Activated CD4-positive, alpha-beta T cell treated with anti-CD3 and anti-CD28 coated beads for 4 hours (primary cell): Measurements from ENCODE around the gene CDK4.
"Not testable (repeated sequence)": the region's sequence is repeated elsewhere in the genome, so short reads cannot be mapped to it uniquely, and the experiment has no call there.

ENCODE experiments used
- DNase-seq, 2 donors: peaks; one replicate each; pipeline ENCODE4 v3.0.0-alpha.2; 2020

CDK4 gene

DNA sequence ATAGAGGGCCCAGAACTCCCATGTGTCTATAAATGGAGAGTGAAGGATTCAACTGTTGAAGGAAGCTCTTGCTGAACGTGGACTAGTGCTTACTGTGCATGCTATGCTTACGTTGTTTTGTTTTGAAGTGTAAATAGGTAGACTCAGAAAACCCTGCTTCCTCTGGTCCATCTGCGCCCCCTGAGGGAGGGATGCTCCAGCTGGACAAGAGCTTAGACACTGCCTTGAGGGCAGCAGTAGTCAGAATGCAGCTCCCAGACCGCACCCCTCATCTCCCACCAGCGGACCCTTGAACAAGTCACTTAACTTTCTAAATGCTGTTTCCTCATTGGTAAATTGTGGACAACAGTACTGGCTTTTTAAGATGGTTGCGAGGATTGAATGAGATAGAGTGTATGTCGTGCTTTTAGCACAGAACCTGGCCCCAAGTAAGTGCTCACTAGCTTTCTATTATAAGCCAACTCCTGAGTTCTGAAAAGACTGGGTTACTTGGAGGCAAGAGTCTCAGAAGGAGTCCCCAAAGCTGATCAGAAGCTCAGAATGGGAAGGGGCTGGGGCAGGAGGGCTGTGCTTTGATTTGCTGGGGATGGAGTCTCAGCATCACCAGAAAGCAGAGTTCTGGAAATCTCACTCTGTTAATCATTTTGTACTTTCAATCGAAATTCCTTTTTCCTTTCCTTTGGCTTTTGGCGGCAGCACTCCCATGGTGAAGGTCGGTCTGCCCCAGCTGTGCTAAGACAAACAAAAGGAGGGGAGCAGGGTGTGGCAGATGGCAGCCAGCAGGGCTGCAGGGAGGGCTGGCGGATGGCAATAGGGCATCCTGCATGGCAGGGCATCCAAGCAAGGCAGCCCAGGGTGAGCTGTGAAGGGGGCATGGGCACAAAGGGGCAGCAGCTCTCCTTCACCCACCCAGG, 29.1 kb downstream of the CDK4 start:
- no peak for DNase-seq

DNA sequence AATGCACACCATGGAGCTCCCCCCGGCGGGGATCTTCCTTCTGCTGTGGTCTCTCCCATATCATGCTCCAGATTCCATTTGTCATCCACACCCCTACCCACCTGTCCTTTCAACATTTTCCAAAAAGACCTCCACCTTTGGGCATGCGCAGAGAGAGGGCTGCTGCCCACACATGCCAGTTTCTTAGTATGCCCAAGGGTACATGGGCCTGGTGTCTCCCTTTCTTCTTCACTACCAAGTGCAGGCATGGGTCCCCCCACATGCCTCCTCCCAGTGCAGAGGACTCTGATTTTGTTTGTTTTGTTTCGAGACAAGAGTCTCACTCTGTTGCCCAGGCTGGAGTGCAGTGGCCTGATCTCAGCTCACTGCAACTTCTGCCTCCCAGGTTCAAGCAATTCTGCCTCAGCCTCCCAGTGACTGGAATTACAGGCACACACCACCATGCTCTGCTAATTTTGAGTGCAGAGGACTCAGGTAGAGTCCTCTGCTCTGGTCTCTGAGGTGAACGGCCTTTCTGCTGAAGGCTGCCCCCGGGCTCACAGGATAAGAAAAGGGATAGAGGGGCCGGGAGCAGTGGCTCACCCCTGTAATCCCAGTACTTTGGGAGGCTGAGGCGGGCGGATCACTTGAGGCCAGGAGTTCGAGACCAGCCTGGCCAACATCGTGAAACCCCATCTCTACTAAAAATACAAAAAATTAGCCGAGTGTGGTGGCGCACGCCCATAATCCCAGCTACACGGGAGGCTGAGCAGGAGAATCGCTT, 30.1 kb downstream of the CDK4 start:
- DNase-seq, result not testable (repeated sequence)

GRCh38 chr12:57720606-57721595, 31.2 kb downstream of the CDK4 start:
- no peak for DNase-seq

DNA sequence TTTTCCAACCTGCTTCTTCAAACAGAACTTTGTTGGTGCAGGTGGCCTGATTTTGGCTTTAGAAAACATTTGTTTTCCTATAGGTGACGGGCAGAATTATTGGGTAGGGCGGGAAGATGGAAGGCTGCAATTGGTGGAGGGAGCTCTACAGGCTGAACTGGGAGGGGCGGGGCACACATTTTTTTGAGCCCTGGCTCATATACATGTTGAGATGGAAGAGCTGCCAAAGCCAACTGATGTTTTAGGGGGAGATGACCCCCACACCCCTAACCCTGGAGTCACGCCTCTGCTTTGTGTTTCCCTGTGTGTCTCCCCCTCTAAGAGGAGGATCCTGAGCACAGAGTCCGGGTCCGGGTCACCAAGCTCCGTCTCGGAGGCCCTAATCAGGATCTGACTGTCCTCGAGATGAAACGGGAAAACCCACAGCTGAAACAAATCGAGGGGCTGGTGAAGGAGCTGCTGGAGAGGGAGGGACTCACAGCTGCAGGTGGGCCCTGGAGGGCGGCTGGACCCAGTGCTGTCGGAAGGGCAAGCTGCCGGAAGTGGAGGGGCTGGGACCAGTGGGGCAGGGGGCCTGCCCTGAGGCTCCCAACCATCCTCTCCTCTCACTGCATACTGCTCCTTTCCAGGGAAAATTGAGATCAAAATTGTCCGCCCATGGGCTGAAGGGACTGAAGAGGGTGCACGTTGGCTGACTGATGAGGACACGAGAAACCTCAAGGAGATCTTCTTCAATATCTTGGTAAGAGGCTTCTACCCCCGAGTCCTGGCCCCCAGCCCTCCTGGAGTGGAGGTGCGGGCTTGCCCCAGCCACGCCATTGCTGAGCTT, 32.1 kb downstream of the CDK4 start:
- no peak for DNase-seq

DNA sequence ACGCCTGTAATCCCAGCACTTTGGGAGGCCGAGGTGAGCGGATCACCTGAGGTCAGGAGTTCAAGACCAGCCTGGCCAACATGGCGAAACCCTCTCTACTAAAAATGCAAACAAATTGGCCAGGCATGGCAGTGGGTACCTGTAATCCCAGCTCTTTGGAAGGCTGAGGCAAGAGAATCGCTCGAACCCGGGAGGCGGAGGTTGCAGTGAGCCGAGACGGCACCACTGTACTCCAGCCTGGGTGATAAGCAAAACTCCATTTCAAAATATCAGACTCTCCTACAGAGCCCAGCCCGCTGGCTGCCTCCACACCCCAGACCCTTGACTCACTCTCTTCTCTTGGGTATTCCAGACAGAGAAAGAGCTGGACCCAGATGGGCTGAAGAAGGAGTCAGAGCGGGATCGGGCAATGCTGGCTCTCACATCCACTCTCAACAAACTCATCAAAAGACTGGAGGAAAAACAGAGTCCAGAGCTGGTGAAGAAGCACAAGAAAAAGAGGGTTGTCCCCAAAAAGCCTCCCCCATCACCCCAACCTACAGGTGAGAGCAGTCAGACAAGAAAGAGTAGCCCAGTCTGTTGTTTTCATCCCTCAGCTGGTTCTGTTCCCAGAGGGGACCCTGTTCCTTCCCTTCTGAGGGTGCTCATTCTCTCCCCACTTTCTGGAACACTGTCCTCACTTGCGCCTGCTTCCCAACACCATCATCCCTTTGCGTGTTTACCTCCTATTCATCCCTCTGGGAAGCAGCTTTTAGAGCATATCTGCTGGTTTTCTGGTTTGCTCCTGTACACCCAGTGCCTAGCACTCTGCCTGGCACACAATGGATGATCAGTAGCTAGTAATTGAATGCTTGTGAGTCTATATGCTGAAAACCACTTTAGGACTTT, 33.2 kb downstream of the CDK4 start:
- no peak for DNase-seq

- no peak for DNase-seq
Observed at GRCh38 chr12:57717846-57718640, 34.1 kb downstream of the CDK4 start.

DNA sequence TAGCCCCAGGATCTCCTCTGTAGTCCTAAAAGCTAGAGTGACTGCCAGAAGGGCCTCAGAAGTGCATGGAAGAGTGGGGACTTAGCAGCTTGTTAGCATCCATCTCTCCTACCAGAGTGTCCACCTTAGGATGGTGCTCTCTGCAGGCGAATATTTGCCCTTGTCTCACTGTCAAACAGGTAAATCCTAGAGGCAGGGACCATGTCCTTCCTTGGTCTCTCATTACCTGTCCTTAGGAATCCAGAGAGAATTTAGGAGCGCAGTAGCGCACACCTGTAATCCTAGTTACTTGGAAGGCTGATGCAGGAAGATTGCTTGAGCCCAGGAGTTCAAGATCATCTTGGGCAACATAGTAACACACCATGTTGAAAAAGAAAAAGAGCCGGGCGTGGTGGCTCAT, 35.0 kb downstream of the CDK4 start:
- DNase-seq, result no peak

GRCh38 chr12:57716305-57716704, 35.8 kb downstream of the CDK4 start:
- DNase-seq, result no peak

GRCh38 chr12:57715786-57716185, 36.3 kb downstream of the CDK4 start:
- no peak for DNase-seq

- DNase-seq, result not testable (repeated sequence)
Observed at GRCh38 chr12:57715036-57715748, 36.9 kb downstream of the CDK4 start.

DNA sequence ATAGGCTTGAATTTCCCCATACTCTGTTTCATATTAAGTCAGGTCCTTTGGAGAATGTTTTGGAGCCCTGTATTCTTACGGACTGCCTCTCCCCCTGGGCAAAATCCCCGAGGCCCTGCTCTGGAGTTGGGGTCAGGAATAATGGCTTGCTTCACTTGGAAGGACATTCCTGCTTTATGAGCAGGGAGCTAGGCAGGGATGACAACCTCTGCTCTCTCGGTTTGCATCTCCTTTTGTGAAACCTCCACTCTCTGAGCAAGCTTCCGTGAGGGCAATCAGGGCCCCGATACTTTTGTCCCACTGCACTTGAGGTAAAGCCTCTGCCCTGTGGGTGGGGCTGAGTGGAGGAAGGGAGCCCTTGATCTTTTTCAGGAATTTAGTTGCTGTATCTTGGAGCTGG, 38.9 kb downstream of the CDK4 start:
- DNase-seq, result no peak

DNA sequence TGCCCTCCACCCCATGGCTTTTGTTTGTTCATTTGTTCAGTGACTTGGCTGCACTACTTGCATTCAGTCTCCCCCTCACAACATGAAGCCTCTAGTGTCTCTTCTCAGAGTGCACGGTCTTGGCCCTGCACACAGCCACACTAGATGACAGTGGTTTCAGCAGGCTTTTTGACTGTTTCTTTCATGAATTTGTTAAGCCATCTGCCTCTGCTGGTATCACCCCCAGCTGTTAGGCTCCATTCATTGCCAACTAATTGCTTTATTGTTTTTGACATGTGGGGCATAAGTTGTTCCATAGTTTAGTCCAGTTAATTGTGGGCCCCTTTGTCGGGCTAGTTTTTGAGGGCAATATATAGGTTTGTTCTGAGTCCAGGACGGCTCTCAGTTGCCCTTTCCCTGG, 39.4 kb downstream of the CDK4 start:
- DNase-seq, result no peak

GRCh38 chr12:57708296-57708695, 43.8 kb downstream of the CDK4 start:
- DNase-seq, result no peak

GRCh38 chr12:57707250-57707649, 44.9 kb downstream of the CDK4 start:
- DNase-seq, result no peak

DNA sequence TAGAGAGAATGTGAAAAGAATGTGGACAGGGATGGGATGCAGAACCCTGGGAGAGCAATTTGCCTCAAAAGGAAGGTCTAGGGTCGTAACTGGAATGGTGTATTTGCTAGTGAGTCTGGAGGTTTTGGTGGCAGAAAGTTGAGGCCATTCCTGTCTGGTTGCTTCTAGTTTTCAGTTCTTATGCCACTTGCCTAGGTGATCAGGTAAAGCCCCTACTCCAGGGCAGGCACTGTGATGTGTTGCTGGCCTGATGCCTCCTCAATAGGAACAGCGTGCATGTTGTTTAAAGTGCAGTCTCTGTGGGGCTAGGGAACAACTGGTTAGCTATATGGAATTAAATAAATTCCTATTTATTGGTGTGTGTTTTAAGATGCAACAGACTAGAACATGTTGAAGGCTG, 51.8 kb downstream of the CDK4 start:
- DNase-seq, result no peak

- DNase-seq, result no peak
Observed at GRCh38 chr12:57698414-57698813, 53.7 kb downstream of the CDK4 start.
